Measurements from ENCODE around the gene CAPS.

DNA sequence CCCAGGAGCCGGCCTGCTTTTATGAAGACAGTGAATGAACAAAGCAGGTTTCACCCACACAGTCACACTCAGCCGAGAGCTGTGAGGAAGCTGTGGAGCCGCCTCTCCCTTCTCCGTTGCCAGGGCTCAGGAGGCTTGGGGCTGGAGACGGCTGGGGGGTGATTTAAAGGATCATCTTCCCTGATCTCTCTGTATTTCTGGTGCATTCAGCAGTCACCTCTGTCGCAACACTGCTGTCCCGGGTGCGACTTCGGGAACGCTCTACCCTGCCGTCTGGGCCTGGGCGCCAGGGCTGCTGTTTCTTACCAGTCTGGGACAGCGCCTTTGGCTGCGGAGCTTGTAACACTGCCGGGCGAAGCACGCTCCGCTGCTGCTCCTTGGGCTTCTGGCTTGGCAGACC lies 18.1 kb downstream of the CAPS start:
- TF ChIP-seq, protein P1, sequence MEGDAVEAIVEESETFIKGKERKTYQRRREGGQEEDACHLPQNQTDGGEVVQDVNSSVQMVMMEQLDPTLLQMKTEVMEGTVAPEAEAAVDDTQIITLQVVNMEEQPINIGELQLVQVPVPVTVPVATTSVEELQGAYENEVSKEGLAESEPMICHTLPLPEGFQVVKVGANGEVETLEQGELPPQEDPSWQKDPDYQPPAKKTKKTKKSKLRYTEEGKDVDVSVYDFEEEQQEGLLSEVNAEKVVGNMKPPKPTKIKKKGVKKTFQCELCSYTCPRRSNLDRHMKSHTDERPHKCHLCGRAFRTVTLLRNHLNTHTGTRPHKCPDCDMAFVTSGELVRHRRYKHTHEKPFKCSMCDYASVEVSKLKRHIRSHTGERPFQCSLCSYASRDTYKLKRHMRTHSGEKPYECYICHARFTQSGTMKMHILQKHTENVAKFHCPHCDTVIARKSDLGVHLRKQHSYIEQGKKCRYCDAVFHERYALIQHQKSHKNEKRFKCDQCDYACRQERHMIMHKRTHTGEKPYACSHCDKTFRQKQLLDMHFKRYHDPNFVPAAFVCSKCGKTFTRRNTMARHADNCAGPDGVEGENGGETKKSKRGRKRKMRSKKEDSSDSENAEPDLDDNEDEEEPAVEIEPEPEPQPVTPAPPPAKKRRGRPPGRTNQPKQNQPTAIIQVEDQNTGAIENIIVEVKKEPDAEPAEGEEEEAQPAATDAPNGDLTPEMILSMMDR (IDR thresholded peaks at IDR 0.05), result no peak
- no peak for TF ChIP-seq POLR2A (IDR thresholded peaks at IDR 0.05)
